HepG2 (cell line): ENCODE measurements around the gene CLCNKA. TPM values are rescaled to one million over a fixed set of nuclear protein-coding genes. Genes with fewer than 3 reads are reported as not detected.

Experiments
- AGO1 ChIP-seq: fragments of 200-400 bp; formaldehyde crosslinking; IDR thresholded peaks from 2 replicates; pipeline ENCODE4 v1.6.1; 2017; ENCODE audit warnings: mild to moderate bottlenecking, low read depth, low read length, moderate library complexity; ENCODE audit not compliant: poor library complexity, severe bottlenecking
- ARNTL ChIP-seq: sonication (generic); formaldehyde crosslinking; IDR thresholded peaks from 2 replicates; pipeline ENCODE4 v1.4.0; 2020; ENCODE audit warnings: mild to moderate bottlenecking, missing genetic modification reagents
- DNMT1 ChIP-seq: sonication (generic); formaldehyde crosslinking; IDR thresholded peaks from 2 replicates; pipeline ENCODE4 v1.5.1; 2020; ENCODE audit warnings: mild to moderate bottlenecking, missing genetic modification reagents
- MTERF4 ChIP-seq: sonication (generic); formaldehyde crosslinking; IDR thresholded peaks from 2 replicates; pipeline ENCODE4 v1.8.0; 2023; ENCODE audit warnings: mild to moderate bottlenecking, missing genetic modification reagents
- RBFOX2 ChIP-seq: fragments of 200-400 bp; formaldehyde crosslinking; IDR thresholded peaks from 2 replicates; pipeline ENCODE4 v1.6.1; 2017; ENCODE audit warnings: low read depth, mild to moderate bottlenecking, low read length
- ZNF142 ChIP-seq: sonication (generic); formaldehyde crosslinking; IDR thresholded peaks from 2 replicates; pipeline ENCODE4 v1.4.0; 2020; ENCODE audit warnings: missing genetic modification reagents
- ZNF274 ChIP-seq: sonication (generic); formaldehyde crosslinking; IDR thresholded peaks from 2 replicates; pipeline ENCODE4 v1.5.1; 2020; ENCODE audit warnings: mild to moderate bottlenecking, missing genetic modification reagents
- ZNF788 ChIP-seq: sonication (generic); formaldehyde crosslinking; IDR thresholded peaks from 2 replicates; pipeline ENCODE4 v1.5.0; 2020; ENCODE audit warnings: mild to moderate bottlenecking, missing genetic modification reagents, borderline replicate concordance
- polyA plus RNA-seq, 8 experiments: library from polyadenylated mRNA; depleted of rRNA in 3 of 8; stranded (reverse) in 7 of 8; unstranded in 1 of 8; fragments of >200 nt; fragmentation: Illumina TruSeq in 4 of 8; extraction: Trizol in 4 of 8; gene quantifications; 2 replicates each; pipeline versions ENCODE4 v1.2.1 to v1.2.3, GENCODE V29; 2011 to 2016; ENCODE audit warnings: low read depth in 4 of 8, missing spikeins in 1 of 8, mixed read lengths in 1 of 8; ENCODE audit not compliant: insufficient read depth in 1 of 8
- total RNA-seq, 5 experiments: library from RNA; depleted of rRNA; stranded (reverse); fragments of >200 nt; fragmentation: Illumina TruSeq; extraction: Trizol; gene quantifications; 2 replicates each; pipeline ENCODE4 v1.2.3, GENCODE V29; 2016; ENCODE audit warnings: low read depth in 1 of 5
- TF ChIP-seq, protein P1 (sequence below): IDR thresholded peaks from 2 replicates; pipeline ENCODE4 v1.6.1; 2016; ENCODE audit warnings: low read depth, missing genetic modification reagents, missing compliant biosample characterization
- TF ChIP-seq, protein P2 (sequence below): sonication (generic); formaldehyde crosslinking; IDR thresholded peaks from 2 replicates; pipeline ENCODE4 v1.9.0; 2021; ENCODE audit warnings: missing genetic modification reagents, borderline replicate concordance

CLCNKA gene
- total and polyA plus RNA-seq, 2 of the 13 experiments (the other 11 are each of a cell fraction or from before 2014, with no cell fraction given), result 0.03 TPM; not detected in 1

DNA sequence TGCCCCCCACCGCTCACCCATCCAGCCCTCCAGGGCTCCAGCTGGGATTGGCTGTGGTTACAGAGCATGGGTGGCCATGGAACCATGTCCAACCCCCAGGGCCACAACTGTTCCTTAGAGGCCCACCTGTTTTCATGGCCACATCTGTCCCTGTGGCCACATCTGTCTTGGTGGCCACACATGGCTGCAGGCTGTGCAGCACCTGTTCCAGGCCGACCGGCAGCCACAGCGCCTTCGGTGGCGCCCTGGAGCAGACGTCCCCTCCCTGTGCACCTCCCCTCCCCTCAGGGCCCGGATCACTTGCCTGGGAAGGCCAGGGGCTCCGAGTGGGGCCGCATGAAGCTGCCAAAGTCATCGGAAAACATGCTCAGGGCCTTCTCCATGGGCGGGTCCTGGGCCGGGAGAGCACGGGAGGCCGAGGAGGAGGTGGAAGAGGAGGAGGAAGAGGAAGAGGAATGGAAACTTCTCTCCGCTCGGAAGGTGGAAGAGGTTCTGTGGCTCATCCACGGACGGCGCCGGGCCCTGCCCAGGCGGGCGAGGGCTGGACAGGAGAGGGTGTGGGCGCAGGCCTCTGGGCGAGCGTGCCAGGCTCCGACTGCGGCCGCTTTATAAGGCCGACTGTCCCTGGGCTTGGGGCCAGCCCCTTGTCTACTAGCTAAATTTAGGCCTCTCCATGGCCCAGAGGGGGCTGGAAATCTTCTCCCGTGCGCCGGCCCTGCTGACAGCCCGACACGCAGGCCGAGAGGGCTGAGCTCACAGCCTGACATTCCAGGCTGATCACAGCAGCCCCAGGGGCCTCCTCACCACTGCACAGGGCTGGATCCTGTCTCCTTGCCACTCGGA, 4.2 kb upstream of the CLCNKA start, which contains the start of gene HSPB7 (continued):
- TF ChIP-seq MTERF4 (CRISPR knock-in tag), result no peak
- TF ChIP-seq ZNF788, result no peak
- TF ChIP-seq AGO1, result peak; percentile 34
- TF ChIP-seq ARNTL (CRISPR knock-in tag), result no peak
- 0 out of 2 replicates have a peak, but pooled peaks have one; percentile 39 for TF ChIP-seq ZNF142 (CRISPR knock-in tag)
- TF ChIP-seq DNMT1, result no peak
- TF ChIP-seq, protein P1, sequence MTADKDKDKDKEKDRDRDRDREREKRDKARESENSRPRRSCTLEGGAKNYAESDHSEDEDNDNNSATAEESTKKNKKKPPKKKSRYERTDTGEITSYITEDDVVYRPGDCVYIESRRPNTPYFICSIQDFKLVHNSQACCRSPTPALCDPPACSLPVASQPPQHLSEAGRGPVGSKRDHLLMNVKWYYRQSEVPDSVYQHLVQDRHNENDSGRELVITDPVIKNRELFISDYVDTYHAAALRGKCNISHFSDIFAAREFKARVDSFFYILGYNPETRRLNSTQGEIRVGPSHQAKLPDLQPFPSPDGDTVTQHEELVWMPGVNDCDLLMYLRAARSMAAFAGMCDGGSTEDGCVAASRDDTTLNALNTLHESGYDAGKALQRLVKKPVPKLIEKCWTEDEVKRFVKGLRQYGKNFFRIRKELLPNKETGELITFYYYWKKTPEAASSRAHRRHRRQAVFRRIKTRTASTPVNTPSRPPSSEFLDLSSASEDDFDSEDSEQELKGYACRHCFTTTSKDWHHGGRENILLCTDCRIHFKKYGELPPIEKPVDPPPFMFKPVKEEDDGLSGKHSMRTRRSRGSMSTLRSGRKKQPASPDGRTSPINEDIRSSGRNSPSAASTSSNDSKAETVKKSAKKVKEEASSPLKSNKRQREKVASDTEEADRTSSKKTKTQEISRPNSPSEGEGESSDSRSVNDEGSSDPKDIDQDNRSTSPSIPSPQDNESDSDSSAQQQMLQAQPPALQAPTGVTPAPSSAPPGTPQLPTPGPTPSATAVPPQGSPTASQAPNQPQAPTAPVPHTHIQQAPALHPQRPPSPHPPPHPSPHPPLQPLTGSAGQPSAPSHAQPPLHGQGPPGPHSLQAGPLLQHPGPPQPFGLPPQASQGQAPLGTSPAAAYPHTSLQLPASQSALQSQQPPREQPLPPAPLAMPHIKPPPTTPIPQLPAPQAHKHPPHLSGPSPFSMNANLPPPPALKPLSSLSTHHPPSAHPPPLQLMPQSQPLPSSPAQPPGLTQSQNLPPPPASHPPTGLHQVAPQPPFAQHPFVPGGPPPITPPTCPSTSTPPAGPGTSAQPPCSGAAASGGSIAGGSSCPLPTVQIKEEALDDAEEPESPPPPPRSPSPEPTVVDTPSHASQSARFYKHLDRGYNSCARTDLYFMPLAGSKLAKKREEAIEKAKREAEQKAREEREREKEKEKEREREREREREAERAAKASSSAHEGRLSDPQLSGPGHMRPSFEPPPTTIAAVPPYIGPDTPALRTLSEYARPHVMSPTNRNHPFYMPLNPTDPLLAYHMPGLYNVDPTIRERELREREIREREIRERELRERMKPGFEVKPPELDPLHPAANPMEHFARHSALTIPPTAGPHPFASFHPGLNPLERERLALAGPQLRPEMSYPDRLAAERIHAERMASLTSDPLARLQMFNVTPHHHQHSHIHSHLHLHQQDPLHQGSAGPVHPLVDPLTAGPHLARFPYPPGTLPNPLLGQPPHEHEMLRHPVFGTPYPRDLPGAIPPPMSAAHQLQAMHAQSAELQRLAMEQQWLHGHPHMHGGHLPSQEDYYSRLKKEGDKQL (CRISPR knock-in tag), result no peak
- no peak for TF ChIP-seq RBFOX2
- TF ChIP-seq ZNF274 (CRISPR knock-in tag), result no peak
- TF ChIP-seq, protein P2, sequence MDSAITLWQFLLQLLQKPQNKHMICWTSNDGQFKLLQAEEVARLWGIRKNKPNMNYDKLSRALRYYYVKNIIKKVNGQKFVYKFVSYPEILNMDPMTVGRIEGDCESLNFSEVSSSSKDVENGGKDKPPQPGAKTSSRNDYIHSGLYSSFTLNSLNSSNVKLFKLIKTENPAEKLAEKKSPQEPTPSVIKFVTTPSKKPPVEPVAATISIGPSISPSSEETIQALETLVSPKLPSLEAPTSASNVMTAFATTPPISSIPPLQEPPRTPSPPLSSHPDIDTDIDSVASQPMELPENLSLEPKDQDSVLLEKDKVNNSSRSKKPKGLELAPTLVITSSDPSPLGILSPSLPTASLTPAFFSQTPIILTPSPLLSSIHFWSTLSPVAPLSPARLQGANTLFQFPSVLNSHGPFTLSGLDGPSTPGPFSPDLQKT, result no peak
